GM23338 (cell line): ENCODE data around the gene METTL3. TPM values are rescaled to one million over a fixed set of nuclear protein-coding genes. Genes with fewer than 3 reads are reported as not detected.

Experiments used
- ATAC-seq: fragments of 200-7000 bp; cut with Tn5 transposase; 3 replicates; pipeline ENCODE4 v1.9.1; 2020
- DNase-seq: peaks from one replicate; pipeline ENCODE4 v3.0.0-alpha.2; 2015; ENCODE audit warnings: low spot score
- H2AFZ ChIP-seq: fragments of 200-600 bp; sonication (generic); 2 replicates; pipeline ENCODE4 v1.8.0; 2016; ENCODE audit warnings: antibody characterized with exemption, mild to moderate bottlenecking, moderate library complexity
- H3F3A ChIP-seq: fragments of 200-600 bp; sonication (generic); replicated peaks from 2 replicates; pipeline ENCODE4 v1.8.0; 2017; ENCODE audit warnings: antibody characterized with exemption, mixed run types, low read depth
- H3K27ac ChIP-seq: fragments of 200-600 bp; sonication (generic); 2 replicates; pipeline ENCODE4 v1.6.1; 2016; ENCODE audit warnings: low read depth
- H3K27me3 ChIP-seq: fragments of 200-600 bp; sonication (generic); 2 replicates; pipeline ENCODE4 v1.8.0; 2016; ENCODE audit warnings: mild to moderate bottlenecking, mixed run types, moderate library complexity; ENCODE audit not compliant: insufficient read depth
- H3K36me3 ChIP-seq: fragments of 200-600 bp; sonication (generic); 2 replicates; pipeline ENCODE4 v1.8.0; 2016; ENCODE audit warnings: mild to moderate bottlenecking; ENCODE audit not compliant: insufficient read depth
- H3K4me1 ChIP-seq: fragments of 200-600 bp; sonication (generic); 2 replicates; pipeline ENCODE4 v1.8.0; 2016; ENCODE audit warnings: mild to moderate bottlenecking, moderate library complexity; ENCODE audit not compliant: insufficient read depth
- H3K4me2 ChIP-seq: fragments of 200-600 bp; sonication (generic); 2 replicates; pipeline ENCODE4 v1.7.1; 2017; ENCODE audit warnings: mixed run types
- H3K4me3 ChIP-seq: fragments of 200-600 bp; sonication (generic); 2 replicates; pipeline ENCODE4 v1.6.1; 2016; ENCODE audit warnings: mixed run types
- H3K79me2 ChIP-seq: fragments of 200-600 bp; sonication (generic); replicated peaks from 2 replicates; pipeline ENCODE4 v1.8.0; 2017; ENCODE audit warnings: mild to moderate bottlenecking; ENCODE audit not compliant: insufficient read depth
- H3K9me2 ChIP-seq: fragments of 200-600 bp; sonication (generic); 2 replicates; pipeline ENCODE4 v1.8.0; 2017; ENCODE audit not compliant: insufficient read depth
- H4K20me1 ChIP-seq: fragments of 200-600 bp; sonication (generic); replicated peaks from 2 replicates; pipeline ENCODE4 v1.8.0; 2017; ENCODE audit warnings: mild to moderate bottlenecking; ENCODE audit not compliant: insufficient read depth
- H3K27ac Mint-ChIP-seq: 2 replicates; pipeline ENCODE4 v1.8.0; 2020; ENCODE audit warnings: inconsistent platforms, mild to moderate bottlenecking, moderate library complexity, mixed read lengths
- H3K27me3 Mint-ChIP-seq: 3 replicates; pipeline ENCODE4 v1.8.0; 2022; ENCODE audit warnings: low read depth, mild to moderate bottlenecking, moderate library complexity, mixed read lengths, inconsistent platforms; ENCODE audit not compliant: insufficient read depth, poor library complexity
- H3K36me3 Mint-ChIP-seq: 3 replicates; pipeline ENCODE4 v1.8.0; 2021; ENCODE audit warnings: low read depth, mild to moderate bottlenecking, inconsistent platforms, moderate library complexity, mixed read lengths
- H3K4me1 Mint-ChIP-seq: 3 replicates; pipeline ENCODE4 v1.8.0; 2020; ENCODE audit warnings: mild to moderate bottlenecking, inconsistent platforms, mixed read lengths
- H3K4me3 Mint-ChIP-seq: 3 replicates; pipeline ENCODE4 v1.8.0; 2021; ENCODE audit warnings: moderate library complexity, mild to moderate bottlenecking, inconsistent platforms, mixed read lengths
- H3K9me3 Mint-ChIP-seq: 3 replicates; pipeline ENCODE4 v1.8.0; 2020; ENCODE audit warnings: moderate library complexity, mild to moderate bottlenecking, inconsistent platforms, mixed read lengths
- CREB1 ChIP-seq: fragments of 250-450 bp; sonication (Bioruptor Pico); IDR thresholded peaks from 2 replicates; pipeline ENCODE4 v1.5.0; 2020; ENCODE audit warnings: low read depth, mild to moderate bottlenecking, moderate library complexity
- CTCF ChIP-seq, 2 experiments: fragments of 200-600 bp in 1 of 2; sonication (generic) in 1 of 2; conservative IDR thresholded peaks; 2 replicates each; pipeline versions ENCODE4 v1.5.1 to v1.6.1; 2016 to 2017; ENCODE audit warnings: antibody characterized with exemption in 2 of 2, low read depth in 2 of 2, mild to moderate bottlenecking in 2 of 2, moderate library complexity in 1 of 2
- EZH2 ChIP-seq: fragments of 200-600 bp; sonication (generic); IDR thresholded peaks from one replicate; pipeline ENCODE4 v1.8.0; 2017; ENCODE audit warnings: antibody characterized with exemption, mild to moderate bottlenecking, low read depth; ENCODE audit not compliant: unreplicated experiment
- EZH2phosphoT487 ChIP-seq: fragments of 200-600 bp; sonication (generic); IDR thresholded peaks from one replicate; pipeline ENCODE4 v1.8.1; 2018; ENCODE audit warnings: antibody characterized with exemption; ENCODE audit not compliant: unreplicated experiment
- JUNB ChIP-seq: IDR thresholded peaks from one replicate; pipeline ENCODE4 v1.6.1; 2016; ENCODE audit warnings: antibody characterized with exemption; ENCODE audit not compliant: unreplicated experiment
- NANOG ChIP-seq: IDR thresholded peaks from 2 replicates; pipeline ENCODE4 v1.6.1; 2016; ENCODE audit warnings: antibody characterized with exemption, borderline replicate concordance
- POLR2AphosphoS5 ChIP-seq: IDR thresholded peaks from 2 replicates; pipeline ENCODE4 v1.6.1; 2016; ENCODE audit warnings: antibody characterized with exemption, low read depth
- REST ChIP-seq: IDR thresholded peaks from one replicate; pipeline ENCODE4 v1.6.1; 2018; ENCODE audit warnings: antibody characterized with exemption; ENCODE audit not compliant: unreplicated experiment
- STAT1 ChIP-seq: IDR thresholded peaks from one replicate; pipeline ENCODE4 v1.6.1; 2016; ENCODE audit warnings: antibody characterized with exemption; ENCODE audit not compliant: unreplicated experiment
- ZNF114 ChIP-seq: fragments of 250-450 bp; sonication (Bioruptor Pico); IDR thresholded peaks from 2 replicates; pipeline ENCODE4 v1.5.0; 2020; ENCODE audit warnings: mild to moderate bottlenecking, moderate library complexity
- ZNF331 ChIP-seq: fragments of 250-450 bp; sonication (Bioruptor Pico); IDR thresholded peaks from 2 replicates; pipeline ENCODE4 v1.5.0; 2020; ENCODE audit warnings: low read depth, mild to moderate bottlenecking, moderate library complexity
- ZNF462 ChIP-seq: fragments of 250-450 bp; sonication (Bioruptor Pico); IDR thresholded peaks from 2 replicates; pipeline ENCODE4 v1.5.0; 2020; ENCODE audit warnings: mild to moderate bottlenecking, moderate library complexity
- polyA plus RNA-seq: library from polyadenylated mRNA; unstranded; fragments of >200 nt; fragmentation: Nextera tagmentation; extraction: Ambion mirVana; gene quantifications from 2 replicates; pipeline ENCODE4 v1.2.1, GENCODE V29; 2016
- total RNA-seq: library from RNA; depleted of rRNA; stranded (reverse); fragments of >200 nt; shearing (Covaris generic); gene quantifications from 2 replicates; pipeline ENCODE4 v1.2.3, GENCODE V29; 2014
- TF ChIP-seq, protein P1 (sequence below): IDR thresholded peaks from 2 replicates; pipeline ENCODE4 v1.6.1; 2016; ENCODE audit warnings: antibody characterized with exemption

The METTL3 gene
- total and polyA plus RNA-seq, 2 experiments from 2014 or later: 100 to 140 TPM

GRCh38 chr14:21455592-21455911, 55.6 kb downstream of the METTL3 start:
- no peaks in the 10 kb centered on the region for H3K27me3 ChIP-seq
- H3K4me1 Mint-ChIP-seq: peaks cover 14% of the 10 kb centered on the region
- ATAC-seq (peak; percentile 41), DNase-seq (no peak)
- peak overlapping the region; percentile 96 for H3K4me3 Mint-ChIP-seq
- 0 out of 2 replicates have a peak overlapping the region, but pooled peaks have one; percentile 49 for H2AFZ ChIP-seq
- peaks cover 8% of the 10 kb centered on the region for H3K27me3 Mint-ChIP-seq
- no peaks in the 10 kb centered on the region for H3K9me3 Mint-ChIP-seq
- H3K4me3 ChIP-seq: peak overlapping the region; percentile 76
- H3K27ac ChIP-seq: peak overlapping the region; percentile 92
- H3K9me2 ChIP-seq: no peaks in the 10 kb centered on the region
- peaks cover 52% of the 10 kb centered on the region for H3K79me2 ChIP-seq
- TF ChIP-seq ZNF114 (no peak), ZNF462 (CRISPR knock-in tag) (no peak), STAT1 (no peak), CTCF (conservative IDR thresholded peaks at IDR 0.05; ENCODE audit: low read depth in 2 of 2) (no peak), JUNB (no peak), POLR2AphosphoS5 (no peak), EZH2 (no peak), NANOG (no peak), REST (no peak), CREB1 (CRISPR knock-in tag) (no peak), EZH2phosphoT487 (no peak), ZNF331 (CRISPR knock-in tag) (no peak)
- TF ChIP-seq, protein P1, sequence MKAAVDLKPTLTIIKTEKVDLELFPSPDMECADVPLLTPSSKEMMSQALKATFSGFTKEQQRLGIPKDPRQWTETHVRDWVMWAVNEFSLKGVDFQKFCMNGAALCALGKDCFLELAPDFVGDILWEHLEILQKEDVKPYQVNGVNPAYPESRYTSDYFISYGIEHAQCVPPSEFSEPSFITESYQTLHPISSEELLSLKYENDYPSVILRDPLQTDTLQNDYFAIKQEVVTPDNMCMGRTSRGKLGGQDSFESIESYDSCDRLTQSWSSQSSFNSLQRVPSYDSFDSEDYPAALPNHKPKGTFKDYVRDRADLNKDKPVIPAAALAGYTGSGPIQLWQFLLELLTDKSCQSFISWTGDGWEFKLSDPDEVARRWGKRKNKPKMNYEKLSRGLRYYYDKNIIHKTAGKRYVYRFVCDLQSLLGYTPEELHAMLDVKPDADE: no peak
- peak overlapping the region; percentile 97 for H3K27ac Mint-ChIP-seq
- H3K36me3 ChIP-seq: no peaks in the 10 kb centered on the region
- H3K4me1 ChIP-seq: peaks cover 6% of the 10 kb centered on the region; the same call in 1 of the 2 replicates
- peaks cover 5% of the 10 kb centered on the region for H3F3A ChIP-seq
- peaks cover 19% of the 10 kb centered on the region for H3K36me3 Mint-ChIP-seq
- H3K4me2 ChIP-seq: peak overlapping the region; percentile 86
- peaks cover 21% of the 10 kb centered on the region for H4K20me1 ChIP-seq
